ENCODE results near the gene FNDC3B. TPM values are rescaled to one million over a fixed set of nuclear protein-coding genes. Genes with fewer than 3 reads are reported as not detected.
A peak's percentile ranks its signal among the peaks of the same experiment; 100 is the strongest.

FNDC3B gene
- total and polyA plus RNA-seq, 9 donors = 22.1 to 198 (median 108) TPM

DNA sequence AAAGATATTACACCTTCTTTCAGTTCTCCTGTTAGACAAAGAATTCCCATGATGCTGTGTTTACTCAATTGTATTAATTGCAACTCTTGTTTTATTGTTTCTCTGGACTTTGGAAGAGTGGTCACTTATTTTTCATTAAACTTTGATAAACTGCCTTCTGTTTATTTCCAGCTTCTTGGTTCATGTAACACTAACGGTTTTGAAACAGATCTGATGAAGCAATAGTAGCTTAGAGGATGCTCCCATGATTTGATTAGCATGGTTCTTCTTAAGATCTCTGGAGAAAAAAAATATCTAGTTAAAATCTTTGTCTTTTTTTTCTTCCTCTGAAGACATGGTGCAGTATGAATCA lies 90.1 kb downstream of the FNDC3B start:
- H3K27me3 ChIP-seq = no peaks in the 10 kb centered on the region
- peak overlapping the region; percentile 43 to 50 for H3K27ac ChIP-seq
- WGBS, 3 donors = 9 to 12% (median 11%) methylated on average over 1 of the region's 1 CpG
- H3K9me3 ChIP-seq = no peaks in the 10 kb centered on the region
- intact Hi-C loops (cut with DNase I) = loop anchor here in 1 of 4 donors (10.0 kb wide), 1 partner anchor 85 kb away; no protein-coding TSS in a partner anchor
- H3K4me3 ChIP-seq = no peak overlapping the region
- TF ChIP-seq, protein P1, sequence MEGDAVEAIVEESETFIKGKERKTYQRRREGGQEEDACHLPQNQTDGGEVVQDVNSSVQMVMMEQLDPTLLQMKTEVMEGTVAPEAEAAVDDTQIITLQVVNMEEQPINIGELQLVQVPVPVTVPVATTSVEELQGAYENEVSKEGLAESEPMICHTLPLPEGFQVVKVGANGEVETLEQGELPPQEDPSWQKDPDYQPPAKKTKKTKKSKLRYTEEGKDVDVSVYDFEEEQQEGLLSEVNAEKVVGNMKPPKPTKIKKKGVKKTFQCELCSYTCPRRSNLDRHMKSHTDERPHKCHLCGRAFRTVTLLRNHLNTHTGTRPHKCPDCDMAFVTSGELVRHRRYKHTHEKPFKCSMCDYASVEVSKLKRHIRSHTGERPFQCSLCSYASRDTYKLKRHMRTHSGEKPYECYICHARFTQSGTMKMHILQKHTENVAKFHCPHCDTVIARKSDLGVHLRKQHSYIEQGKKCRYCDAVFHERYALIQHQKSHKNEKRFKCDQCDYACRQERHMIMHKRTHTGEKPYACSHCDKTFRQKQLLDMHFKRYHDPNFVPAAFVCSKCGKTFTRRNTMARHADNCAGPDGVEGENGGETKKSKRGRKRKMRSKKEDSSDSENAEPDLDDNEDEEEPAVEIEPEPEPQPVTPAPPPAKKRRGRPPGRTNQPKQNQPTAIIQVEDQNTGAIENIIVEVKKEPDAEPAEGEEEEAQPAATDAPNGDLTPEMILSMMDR (IDR thresholded peaks at IDR 0.05) = no peak
- DNase-seq = no peak
- H3K4me1 ChIP-seq (ENCODE audit: insufficient read depth) = peaks cover 18% of the 10 kb centered on the region
- H3K36me3 ChIP-seq = no peaks in the 10 kb centered on the region

- Histone ChIP-seq H3K27ac (peak overlapping the region; percentile 46 to 55), H3K4me1 (ENCODE audit: insufficient read depth) (peaks cover 18% of the 10 kb centered on the region), H3K9me3 (no peaks in the 10 kb centered on the region), H3K36me3 (no peaks in the 10 kb centered on the region), H3K27me3 (no peaks in the 10 kb centered on the region), H3K4me3 (no peak overlapping the region)
- TF ChIP-seq, protein P1 (IDR thresholded peaks at IDR 0.05) = no peak
- no peak for TF ChIP-seq POLR2A (IDR thresholded peaks at IDR 0.05)
- TF ChIP-seq EP300 (IDR thresholded peaks at IDR 0.05) = peak; percentile 87
- 47 to 53% (median 50%) methylated on average over 16 of the region's 16 CpGs for WGBS, 3 donors
- intact Hi-C loops (cut with DNase I) = loop anchor here in 1 of 4 donors (10.0 kb wide), 1 partner anchor 85 kb away; no protein-coding TSS in a partner anchor
- DNase-seq = peak; percentile 86 to 95 (median 90)
Observed at GRCh38 chr3:172129850-172130716, 90.7 kb downstream of the FNDC3B start.

- DNase-seq = no peak
- peaks cover 18% of the 10 kb centered on the region for H3K4me1 ChIP-seq (ENCODE audit: insufficient read depth)
- no peaks in the 10 kb centered on the region for H3K27me3 ChIP-seq
- TF ChIP-seq, protein P1 (IDR thresholded peaks at IDR 0.05) = no peak
- no peak for TF ChIP-seq EP300 (IDR thresholded peaks at IDR 0.05)
- no peak for TF ChIP-seq POLR2A (IDR thresholded peaks at IDR 0.05)
- H3K36me3 ChIP-seq = no peaks in the 10 kb centered on the region
- no peaks in the 10 kb centered on the region for H3K9me3 ChIP-seq
- WGBS, 3 donors = 85 to 94% (median 92%) methylated on average over 2 of the region's 2 CpGs
- intact Hi-C loops (cut with DNase I) = no loop called here
- peak overlapping the region in 1 of 2 donors; percentile 46 for H3K27ac ChIP-seq
- no peak overlapping the region for H3K4me3 ChIP-seq
Observed at GRCh38 chr3:172130717-172131050, 91.3 kb downstream of the FNDC3B start.

DNA sequence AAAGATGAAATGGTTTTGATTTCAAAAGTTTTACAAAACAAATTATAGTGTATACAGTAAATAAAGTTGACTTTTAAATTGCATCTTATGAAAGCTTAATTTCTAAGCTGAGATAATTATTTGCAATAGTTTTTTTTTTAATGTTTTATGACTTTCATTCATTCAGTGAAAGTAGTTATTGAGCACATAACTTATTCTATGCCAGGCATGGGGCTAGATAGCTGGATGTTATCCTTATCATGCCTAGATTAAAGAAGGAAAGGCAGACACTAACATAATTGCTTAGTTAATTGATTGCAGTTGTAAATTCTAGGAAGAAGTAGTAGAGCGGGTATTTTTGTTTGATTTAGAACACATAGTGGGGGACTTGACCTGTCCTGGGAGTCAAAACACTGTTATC lies 92.4 kb downstream of the FNDC3B start:
- DNase-seq = no peak
- Histone ChIP-seq H3K36me3 (no peaks in the 10 kb centered on the region), H3K9me3 (no peaks in the 10 kb centered on the region), H3K27me3 (no peaks in the 10 kb centered on the region), H3K4me3 (no peak overlapping the region), H3K4me1 (ENCODE audit: insufficient read depth) (peaks cover 16% of the 10 kb centered on the region), H3K27ac (no peak overlapping the region)
- intact Hi-C loops (cut with DNase I) = no loop called here
- TF ChIP-seq POLR2A (IDR thresholded peaks at IDR 0.05) (no peak), EP300 (IDR thresholded peaks at IDR 0.05) (no peak)
- TF ChIP-seq, protein P1 (IDR thresholded peaks at IDR 0.05) = no peak
- WGBS, 3 donors = 90 to 96% (median 95%) methylated on average over 1 of the region's 1 CpG
